Measurements from ENCODE around the gene ENO4. TPM values are rescaled to one million over a fixed set of nuclear protein-coding genes. Genes with fewer than 3 reads are reported as not detected.

ENO4 gene
- total RNA-seq, 1 donor from 2014 or later, result not detected

DNA sequence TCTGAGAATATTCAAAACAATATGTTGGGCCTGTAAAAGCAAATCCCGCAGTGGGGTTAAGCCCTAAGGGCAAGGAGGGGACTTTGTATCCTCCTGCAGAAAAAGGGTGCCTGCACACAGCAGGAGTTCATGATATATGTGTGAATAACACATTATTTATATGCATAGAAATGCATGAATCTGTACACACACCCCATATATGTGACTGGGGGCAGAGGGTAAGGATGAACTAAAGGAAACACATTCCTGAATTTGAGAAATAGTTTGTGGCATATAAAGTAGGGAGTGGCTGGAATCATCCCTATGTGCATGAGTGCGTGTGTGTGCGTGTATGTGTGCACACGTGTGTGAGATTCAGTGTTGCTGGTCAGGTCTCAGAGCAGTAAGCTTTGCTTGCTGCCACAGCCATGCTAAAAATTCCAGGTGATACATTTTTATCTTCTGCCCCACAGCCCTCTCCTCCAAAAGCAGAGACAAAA is 18.9 kb downstream of the ENO4 start:
- Histone ChIP-seq H3K27ac (replicated peaks) (no peak overlapping the region), H3K4me3 (no peak overlapping the region), H3K4me1 (no peaks in the 10 kb centered on the region), H3K27me3 (ENCODE audit: low read depth) (peaks cover 12% of the 10 kb centered on the region), H3K36me3 (no peaks in the 10 kb centered on the region), H3K9me3 (replicated peaks) (no peaks in the 10 kb centered on the region)
- TF ChIP-seq, protein P1, sequence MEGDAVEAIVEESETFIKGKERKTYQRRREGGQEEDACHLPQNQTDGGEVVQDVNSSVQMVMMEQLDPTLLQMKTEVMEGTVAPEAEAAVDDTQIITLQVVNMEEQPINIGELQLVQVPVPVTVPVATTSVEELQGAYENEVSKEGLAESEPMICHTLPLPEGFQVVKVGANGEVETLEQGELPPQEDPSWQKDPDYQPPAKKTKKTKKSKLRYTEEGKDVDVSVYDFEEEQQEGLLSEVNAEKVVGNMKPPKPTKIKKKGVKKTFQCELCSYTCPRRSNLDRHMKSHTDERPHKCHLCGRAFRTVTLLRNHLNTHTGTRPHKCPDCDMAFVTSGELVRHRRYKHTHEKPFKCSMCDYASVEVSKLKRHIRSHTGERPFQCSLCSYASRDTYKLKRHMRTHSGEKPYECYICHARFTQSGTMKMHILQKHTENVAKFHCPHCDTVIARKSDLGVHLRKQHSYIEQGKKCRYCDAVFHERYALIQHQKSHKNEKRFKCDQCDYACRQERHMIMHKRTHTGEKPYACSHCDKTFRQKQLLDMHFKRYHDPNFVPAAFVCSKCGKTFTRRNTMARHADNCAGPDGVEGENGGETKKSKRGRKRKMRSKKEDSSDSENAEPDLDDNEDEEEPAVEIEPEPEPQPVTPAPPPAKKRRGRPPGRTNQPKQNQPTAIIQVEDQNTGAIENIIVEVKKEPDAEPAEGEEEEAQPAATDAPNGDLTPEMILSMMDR (IDR thresholded peaks at IDR 0.05; ENCODE audit: borderline replicate concordance), result no peak
- intact Hi-C loops (cut with micrococcal nuclease), result no loop called here
- DNase-seq, result no peak

DNA sequence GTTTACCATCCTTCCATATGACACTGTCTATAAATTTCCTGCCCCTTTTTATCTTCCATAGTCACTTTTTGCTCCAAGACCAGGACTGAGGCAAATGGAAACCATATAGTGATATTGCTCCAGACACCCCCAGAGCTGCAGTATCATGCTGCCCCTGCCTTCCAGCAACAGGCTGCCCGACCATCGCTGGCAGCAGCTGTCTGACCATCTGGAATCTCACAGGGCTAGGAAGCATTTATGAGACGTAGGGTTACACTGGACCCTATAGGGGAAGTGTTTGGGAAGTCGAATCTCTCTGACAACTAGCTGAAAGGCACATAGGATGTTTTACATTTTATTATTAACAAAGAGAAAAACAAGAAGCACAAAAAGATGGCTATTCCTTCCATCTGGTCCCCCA is 19.4 kb downstream of the ENO4 start:
- no peak for DNase-seq
- Histone ChIP-seq H3K36me3 (no peaks in the 10 kb centered on the region), H3K4me1 (no peaks in the 10 kb centered on the region), H3K27me3 (ENCODE audit: low read depth) (peaks cover 17% of the 10 kb centered on the region), H3K27ac (replicated peaks) (no peak overlapping the region), H3K9me3 (replicated peaks) (no peaks in the 10 kb centered on the region), H3K4me3 (no peak overlapping the region)
- intact Hi-C loops (cut with micrococcal nuclease), result no loop called here
- TF ChIP-seq, protein P1 (IDR thresholded peaks at IDR 0.05; ENCODE audit: borderline replicate concordance), result no peak

DNA sequence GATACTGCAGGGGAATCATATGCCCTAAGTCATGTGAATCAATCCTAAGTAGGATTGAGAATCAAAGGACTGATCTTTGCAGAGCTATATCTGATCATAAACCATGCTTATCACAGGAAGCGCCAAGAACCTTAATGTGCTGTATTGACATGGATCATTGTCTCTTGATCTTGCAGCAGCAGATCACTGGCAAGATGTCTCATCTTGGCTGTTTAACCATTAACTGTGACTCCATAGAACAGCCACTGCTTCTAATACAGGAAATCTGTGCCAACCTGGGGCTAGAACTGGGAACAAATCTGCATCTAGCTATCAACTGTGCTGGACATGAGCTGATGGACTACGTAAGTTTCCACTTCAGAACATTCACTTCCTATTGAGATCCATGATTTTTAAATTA is 21.6 kb downstream of the ENO4 start:
- no peaks in the 10 kb centered on the region for H3K4me1 ChIP-seq
- intact Hi-C loops (cut with micrococcal nuclease), result no loop called here
- no peak for DNase-seq
- H3K4me3 ChIP-seq, result no peak overlapping the region
- no peaks in the 10 kb centered on the region for H3K9me3 ChIP-seq (replicated peaks)
- no peak overlapping the region for H3K27ac ChIP-seq (replicated peaks)
- no peaks in the 10 kb centered on the region for H3K36me3 ChIP-seq
- peaks cover 17% of the 10 kb centered on the region for H3K27me3 ChIP-seq (ENCODE audit: low read depth)
- TF ChIP-seq, protein P1 (IDR thresholded peaks at IDR 0.05; ENCODE audit: borderline replicate concordance), result no peak

DNA sequence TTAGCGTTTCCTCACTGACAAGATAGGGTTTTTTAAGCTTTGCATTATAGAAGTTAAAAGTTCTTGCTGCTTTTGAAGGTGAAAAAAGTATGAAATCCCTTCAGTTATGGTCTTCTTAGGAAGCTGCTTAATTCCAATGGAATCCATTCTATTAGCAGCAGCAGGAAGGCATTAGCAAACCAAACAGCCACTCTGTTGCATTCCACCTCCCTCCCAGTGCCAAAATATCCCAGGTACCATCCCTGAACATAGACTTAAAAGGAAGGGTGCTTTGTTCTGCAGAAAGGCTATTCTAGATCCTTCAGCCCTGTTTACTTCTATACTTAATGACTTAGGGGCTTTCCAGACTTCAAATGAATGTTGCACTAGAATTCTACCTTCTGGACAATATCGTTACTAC is 23.8 kb downstream of the ENO4 start:
- Histone ChIP-seq H3K27ac (replicated peaks) (no peak overlapping the region), H3K27me3 (ENCODE audit: low read depth) (peaks cover 17% of the 10 kb centered on the region), H3K4me3 (no peak overlapping the region), H3K9me3 (replicated peaks) (no peaks in the 10 kb centered on the region), H3K4me1 (no peaks in the 10 kb centered on the region), H3K36me3 (no peaks in the 10 kb centered on the region)
- intact Hi-C loops (cut with micrococcal nuclease), result no loop called here
- DNase-seq, result no peak
- TF ChIP-seq, protein P1 (IDR thresholded peaks at IDR 0.05; ENCODE audit: borderline replicate concordance), result no peak

DNA sequence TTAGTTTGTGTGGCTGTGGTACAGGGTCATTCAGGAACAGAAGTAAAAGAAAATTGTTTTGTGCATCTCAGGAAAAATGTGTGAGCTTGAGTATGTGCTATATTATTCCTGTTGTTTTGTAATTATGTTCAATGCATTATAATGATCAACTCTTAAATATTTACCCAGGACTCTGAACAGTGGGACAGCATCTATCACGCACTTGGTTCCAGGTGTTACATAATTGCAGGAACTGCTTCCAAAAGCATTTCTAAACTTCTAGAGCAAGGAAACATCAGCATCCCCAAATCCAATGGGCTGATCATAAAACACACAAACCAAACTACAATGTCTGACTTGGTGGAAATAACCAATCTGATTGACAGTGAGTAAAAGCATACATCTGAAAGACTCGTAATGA is 26.6 kb downstream of the ENO4 start:
- no peak for DNase-seq
- H3K36me3 ChIP-seq, result no peaks in the 10 kb centered on the region
- intact Hi-C loops (cut with micrococcal nuclease), result loop anchor here (2.0 kb wide), 1 partner anchor 43 kb away; no protein-coding TSS in a partner anchor
- no peaks in the 10 kb centered on the region for H3K4me1 ChIP-seq
- TF ChIP-seq, protein P1 (IDR thresholded peaks at IDR 0.05; ENCODE audit: borderline replicate concordance), result no peak
- H3K9me3 ChIP-seq (replicated peaks), result no peaks in the 10 kb centered on the region
- peaks cover 17% of the 10 kb centered on the region for H3K27me3 ChIP-seq (ENCODE audit: low read depth)
- no peak overlapping the region for H3K4me3 ChIP-seq
- H3K27ac ChIP-seq (replicated peaks), result no peak overlapping the region
